Spleen (tissue), 11 donors: ENCODE data around the gene LTC4S. TPM values are rescaled to one million over a fixed set of nuclear protein-coding genes. Genes with fewer than 3 reads are reported as not detected.

ENCODE experiments used
- DNase-seq: peaks from one replicate; pipeline ENCODE4 v3.0.0-alpha.2; 2020
- H3K27ac ChIP-seq, 8 donors: fragments of 200-600 bp; sonication (generic) in 7 of 8; 1 replicate in 4 of 8; 2 replicates in 4 of 8; pipeline versions ENCODE4 v1.5.0 to v1.8.0; 2016 to 2021; ENCODE audit warnings: inconsistent platforms in 4 of 8, mild to moderate bottlenecking in 4 of 8, moderate library complexity in 1 of 8
- H3K27me3 ChIP-seq, 7 donors: fragments of 200-600 bp; sonication (generic) in 6 of 7; replicated peaks in 1 of 7; 1 replicate in 4 of 7; 2 replicates in 3 of 7; pipeline versions ENCODE4 v1.5.0 to v1.8.0; 2016 to 2021; ENCODE audit warnings: inconsistent platforms in 3 of 7, mild to moderate bottlenecking in 1 of 7
- H3K36me3 ChIP-seq, 6 donors: fragments of 200-600 bp; sonication (generic) in 5 of 6; 1 replicate in 4 of 6; 2 replicates in 2 of 6; pipeline versions ENCODE4 v1.5.0 to v1.8.0; 2016 to 2021; ENCODE audit warnings: inconsistent platforms in 2 of 6
- H3K4me1 ChIP-seq, 6 donors: fragments of 200-600 bp; sonication (generic) in 5 of 6; 1 replicate in 3 of 6; 2 replicates in 3 of 6; pipeline versions ENCODE4 v1.5.0 to v1.8.0; 2016 to 2021; ENCODE audit warnings: inconsistent platforms in 3 of 6
- H3K4me3 ChIP-seq, 8 donors: fragments of 200-600 bp; sonication (generic) in 7 of 8; 1 replicate in 4 of 8; 2 replicates in 4 of 8; pipeline versions ENCODE4 v1.5.0 to v1.8.0; 2016 to 2021; ENCODE audit warnings: inconsistent platforms in 4 of 8, mild to moderate bottlenecking in 4 of 8, moderate library complexity in 2 of 8
- H3K9me3 ChIP-seq, 8 donors: fragments of 200-600 bp; sonication (generic) in 7 of 8; 1 replicate in 4 of 8; 2 replicates in 4 of 8; pipeline versions ENCODE4 v1.5.0 to v1.8.0; 2016 to 2021; ENCODE audit warnings: inconsistent platforms in 4 of 8
- CTCF ChIP-seq, 11 experiments: fragments of 200-600 bp in 7 of 11; fragments of 450-650 bp in 4 of 11; sonication (generic) in 4 of 11; IDR thresholded peaks in 8 of 11; conservative IDR thresholded peaks in 3 of 11; 1 replicate in 7 of 11; 2 replicates in 4 of 11; pipeline versions ENCODE4 v1.4.0 to v1.8.0; 2016 to 2021; ENCODE audit warnings: antibody characterized with exemption in 11 of 11, inconsistent platforms in 4 of 11, mild to moderate bottlenecking in 1 of 11
- POLR2A ChIP-seq, 3 donors: fragments of 450-650 bp; IDR thresholded peaks; one replicate each; pipeline ENCODE4 v1.5.1; 2017; ENCODE audit warnings: antibody characterized with exemption in 3 of 3, mild to moderate bottlenecking in 1 of 3
- POLR2AphosphoS5 ChIP-seq, 3 donors: sonication (generic); formaldehyde crosslinking; IDR thresholded peaks; one replicate each; pipeline ENCODE4 v1.5.1; 2017; ENCODE audit warnings: antibody characterized with exemption in 3 of 3
- WGBS, 5 donors: extraction: QIAGEN DNeasy Blood & Tissue Kit in 3 of 5; methylation state at CpG; one replicate each; pipeline versions ENCODE4 v1.1.5 to v1.1.7; 2013 to 2018; 5-methylcytosine and 5-hydroxymethylcytosine counted together
- intact Hi-C: fragments of 100-400 bp; cut with DNase I; formaldehyde crosslinking; loops from one replicate; pipeline ENCODE4 v1.15.0; 2023; ENCODE audit warnings: low total_unique reads
- polyA plus RNA-seq, 3 donors: library from polyadenylated mRNA; stranded (reverse); fragments of 200-250 nt; gene quantifications; one replicate each; pipeline ENCODE4 v1.2.1, GENCODE V29; 2013
- total RNA-seq, 7 donors: library from RNA; depleted of rRNA in 3 of 7; stranded (reverse); fragments of >200 nt in 3 of 7; fragmentation: NEBNext Ultra II Directional in 4 of 7; extraction: Animal tissue kit (Norgen Biotek cat#: 25700) in 4 of 7; gene quantifications; one replicate each; pipeline versions ENCODE4 v1.1.0 to v1.2.1, GENCODE V29; 2016 to 2021
- donor health status: healthy with polysubstance abuse.
- donor health status: DM: no; HTN: no; CAD: no; lungs with moderate emphysema.
- donor health status: DM: no; HTN: no; CAD: no.
- donor health status: Bipolar disorder and iron deficiency.
- donor health status: healthy.
- donor health status: DM: no; HTN: no; CAD: no.
- donor health status: DM: yes; HTN: yes; CAD: no.

The LTC4S gene
- total and polyA plus RNA-seq, 10 donors = 3.1 to 24.2 (median 9.0) TPM

DNA sequence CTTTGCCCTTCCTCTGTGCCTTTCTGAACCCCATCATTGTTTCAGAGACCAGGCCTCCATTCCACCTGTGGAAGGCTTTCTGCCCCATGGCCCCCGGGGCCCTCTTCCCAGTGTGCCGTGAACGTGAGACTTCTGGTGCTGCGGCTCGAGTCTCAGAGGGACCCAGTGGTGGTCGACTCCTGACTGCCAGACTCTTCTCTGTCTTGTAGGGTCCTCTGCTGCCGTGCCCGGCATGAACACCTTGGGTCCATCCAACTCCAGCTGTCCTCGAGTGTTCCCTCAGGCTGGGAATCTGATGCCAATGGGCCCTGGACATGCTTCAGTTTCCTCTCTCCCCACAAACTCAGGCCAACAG, 20.1 kb upstream of the LTC4S start:
- no peak for TF ChIP-seq POLR2AphosphoS5 (IDR thresholded peaks at IDR 0.05)
- no peak for TF ChIP-seq POLR2A (IDR thresholded peaks at IDR 0.05)
- TF ChIP-seq CTCF (IDR thresholded peaks at IDR 0.05 in 8 of 11, conservative IDR thresholded peaks at IDR 0.05 in 3 of 11) = no peak
- WGBS, 5 donors = 92 to 98% (median 95%) methylated on average over 5 to 9 of the region's 9 CpGs
- Histone ChIP-seq H3K27ac (no peak overlapping the region), H3K36me3 (peaks cover 4 to 100% (median 91%) of the 10 kb centered on the region in 6 donors), H3K4me1 (peaks cover 0 to 68% (median 20%) of the 10 kb centered on the region in 6 donors), H3K4me3 (no peak overlapping the region), H3K9me3 (no peaks in the 10 kb centered on the region), H3K27me3 (no peaks in the 10 kb centered on the region)
- intact Hi-C loops = no loop called here
- DNase-seq = peak; percentile 53

DNA sequence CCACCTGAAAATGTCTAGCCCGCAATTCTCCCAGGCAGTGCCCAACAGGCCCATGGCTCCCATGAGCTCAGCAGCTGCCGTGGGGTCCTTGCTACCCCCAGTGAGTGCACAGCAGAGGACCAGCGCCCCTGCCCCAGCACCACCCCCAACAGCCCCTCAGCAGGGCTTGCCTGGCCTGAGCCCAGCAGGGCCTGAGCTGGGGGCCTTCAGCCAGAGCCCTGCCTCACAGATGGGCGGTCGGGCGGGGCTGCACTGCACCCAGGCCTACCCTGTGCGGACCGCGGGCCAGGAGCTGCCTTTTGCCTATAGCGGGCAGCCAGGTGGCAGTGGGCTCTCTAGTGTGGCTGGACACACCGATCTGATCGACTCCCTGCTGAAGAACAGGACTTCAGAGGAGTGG, 19.3 kb upstream of the LTC4S start:
- no peak overlapping the region for H3K4me3 ChIP-seq
- H3K4me1 ChIP-seq = peaks cover 0 to 68% (median 16%) of the 10 kb centered on the region in 6 donors
- intact Hi-C loops = no loop called here
- no peaks in the 10 kb centered on the region for H3K9me3 ChIP-seq
- peaks cover 4 to 100% (median 91%) of the 10 kb centered on the region in 6 donors for H3K36me3 ChIP-seq
- H3K27me3 ChIP-seq = no peaks in the 10 kb centered on the region
- peak; percentile 71 for DNase-seq
- TF ChIP-seq CTCF (IDR thresholded peaks at IDR 0.05 in 8 of 11, conservative IDR thresholded peaks at IDR 0.05 in 3 of 11) (no peak), POLR2AphosphoS5 (IDR thresholded peaks at IDR 0.05) (peak in 1 of 3 donors; percentile 54), POLR2A (IDR thresholded peaks at IDR 0.05) (no peak)
- 97 to 100% (median 98%) methylated on average over 6 to 12 of the region's 12 CpGs for WGBS, 5 donors
- H3K27ac ChIP-seq = no peak overlapping the region

DNA sequence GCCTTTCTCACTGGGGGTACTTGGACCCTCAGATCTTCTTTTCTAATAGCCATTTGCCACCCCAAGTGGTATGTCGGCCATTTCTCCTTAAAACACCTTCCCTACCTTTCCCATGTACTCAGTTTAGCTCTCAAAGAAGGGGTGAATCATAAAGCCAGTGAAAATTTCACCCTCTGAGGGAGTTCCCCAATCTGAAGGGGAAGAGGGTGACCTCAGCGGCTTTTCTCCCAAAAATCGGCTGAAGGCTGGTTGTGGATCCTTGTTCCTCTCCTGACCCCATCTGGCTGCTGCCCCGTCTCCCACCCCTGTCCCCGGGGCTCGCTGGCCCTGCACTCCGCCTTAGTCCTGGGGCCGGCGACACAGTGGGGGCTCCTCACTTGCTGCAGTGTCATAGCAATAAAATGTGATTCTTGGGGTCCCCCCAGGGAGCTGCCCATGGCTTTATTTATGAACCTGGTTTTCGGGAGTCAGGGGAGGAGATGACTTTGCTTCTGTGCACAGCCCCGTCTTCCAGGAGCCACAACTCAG, 17.3 kb upstream of the LTC4S start:
- no peaks in the 10 kb centered on the region for H3K9me3 ChIP-seq
- peaks cover 4 to 100% (median 80%) of the 10 kb centered on the region in 6 donors for H3K36me3 ChIP-seq
- H3K27me3 ChIP-seq = no peaks in the 10 kb centered on the region
- intact Hi-C loops = no loop called here
- no peak overlapping the region for H3K27ac ChIP-seq
- TF ChIP-seq POLR2AphosphoS5 (IDR thresholded peaks at IDR 0.05) (peak in 1 of 3 donors; percentile 41), POLR2A (IDR thresholded peaks at IDR 0.05) (no peak), CTCF (IDR thresholded peaks at IDR 0.05 in 8 of 11, conservative IDR thresholded peaks at IDR 0.05 in 3 of 11) (no peak)
- no peak overlapping the region for H3K4me3 ChIP-seq
- peak; percentile 41 for DNase-seq
- H3K4me1 ChIP-seq = peaks cover 0 to 69% (median 19%) of the 10 kb centered on the region in 6 donors
- WGBS, 5 donors = 75 to 90% (median 85%) methylated on average over 11 of the region's 11 CpGs

DNA sequence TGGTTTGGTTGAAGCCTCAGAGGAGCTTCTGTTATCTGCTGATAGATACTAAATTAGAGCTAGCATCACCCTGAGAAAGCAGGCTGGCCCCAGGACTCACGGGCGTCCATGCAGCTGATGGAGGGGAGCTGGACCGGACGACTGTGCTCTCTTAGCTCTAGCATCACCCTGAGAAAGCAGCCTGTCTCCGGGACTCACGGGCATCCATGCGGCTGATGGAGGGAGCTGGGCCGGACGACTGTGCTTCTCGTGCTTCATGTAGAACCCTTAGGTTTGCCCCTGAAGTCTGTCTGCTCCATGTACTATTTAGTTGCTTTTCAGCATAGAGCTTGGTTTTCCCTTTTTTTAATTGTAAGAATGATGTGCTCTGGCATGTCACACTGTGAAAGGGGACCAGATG, 16.3 kb upstream of the LTC4S start:
- intact Hi-C loops = no loop called here
- TF ChIP-seq CTCF (IDR thresholded peaks at IDR 0.05 in 8 of 11, conservative IDR thresholded peaks at IDR 0.05 in 3 of 11) = no peak
- no peak for TF ChIP-seq POLR2A (IDR thresholded peaks at IDR 0.05)
- no peak for TF ChIP-seq POLR2AphosphoS5 (IDR thresholded peaks at IDR 0.05)
- WGBS, 5 donors = 89 to 97% (median 93%) methylated on average over 10 of the region's 10 CpGs
- no peaks in the 10 kb centered on the region for H3K27me3 ChIP-seq
- no peaks in the 10 kb centered on the region for H3K9me3 ChIP-seq
- H3K36me3 ChIP-seq = peaks cover 2 to 95% (median 70%) of the 10 kb centered on the region in 6 donors
- peak overlapping the region in 2 of 8 donors; percentile 5 to 24 for H3K27ac ChIP-seq
- peaks cover 0 to 59% (median 19%) of the 10 kb centered on the region in 6 donors for H3K4me1 ChIP-seq
- no peak overlapping the region for H3K4me3 ChIP-seq
- peak; percentile 58 for DNase-seq
